HepG2 (cell line): Measurements from ENCODE around the gene TARDBP. TPM values are rescaled to one million over a fixed set of nuclear protein-coding genes. Genes with fewer than 3 reads are reported as not detected.

ENCODE experiments used
- ATAC-seq: fragments of 200-7000 bp; cut with Tn5 transposase; 3 replicates; pipeline ENCODE4 v1.9.1; 2020; ENCODE audit warnings: mild to moderate bottlenecking, moderate library complexity
- BruUV-seq: library from RNA; stranded (reverse); fragments of 400-500 nt; replicated peaks from 2 replicates; lab custom pipeline; 2021; lab: Mats Ljungman, UMichigan
- CTCF ChIA-PET: fragments of 300-600 bp; formaldehyde crosslinking; extraction: SDS; loops from one replicate; lab custom pipeline; 2021; ENCODE audit warnings: low total read pairs, inconsistent platforms, low intra/inter-chr PET ratio; lab: Yijun Ruan, JAX
- POLR2A ChIA-PET: fragments of 350-600 bp; sonication (Branson Sonifier 250); formaldehyde crosslinking; loops from one replicate; lab custom pipeline; 2020; ENCODE audit warnings: antibody characterized with exemption, inconsistent platforms; lab: Yijun Ruan, JAX
- DNase-seq: peaks from one replicate; pipeline ENCODE4 v3.0.0-alpha.2; 2015; ENCODE audit warnings: low spot score
- FAIRE-seq: peaks from 3 replicates; lab custom pipeline; 2011; peaks lifted over from hg19 to GRCh38; lab: Jason Lieb, UNC
- H2AFZ ChIP-seq: one replicate; pipeline ENCODE4 v1.6.1; 2011; ENCODE audit warnings: low read length, inconsistent platforms
- H3K27ac ChIP-seq: fragments of 300-600 bp; 3 replicates; pipeline ENCODE4 v1.8.0; 2011; ENCODE audit warnings: mixed run types, mild to moderate bottlenecking, mixed read lengths, low read length, inconsistent platforms; ENCODE audit not compliant: insufficient read depth; ENCODE audit errors: extremely low read length
- H3K27me3 ChIP-seq, 2 experiments: fragments of 200-600 bp in 1 of 2; 2 replicates in 1 of 2; 3 replicates in 1 of 2; pipeline versions ENCODE4 v1.6.0 to v1.8.0; 2011; ENCODE audit warnings: low read length in 2 of 2, mild to moderate bottlenecking in 2 of 2, moderate library complexity in 2 of 2, inconsistent platforms in 1 of 2; ENCODE audit not compliant: insufficient read depth in 2 of 2, control insufficient read depth in 1 of 2
- H3K36me3 ChIP-seq, 2 experiments: fragments of 200-600 bp in 1 of 2; replicated peaks in 1 of 2; 2 replicates in 1 of 2; 3 replicates in 1 of 2; pipeline versions ENCODE4 v1.5.1 to v1.8.0; 2011; ENCODE audit warnings: low read length in 2 of 2, inconsistent platforms in 1 of 2; ENCODE audit not compliant: insufficient read depth in 2 of 2, control insufficient read depth in 1 of 2
- H3K4me1 ChIP-seq: 2 replicates; pipeline ENCODE4 v1.5.1; 2012; ENCODE audit warnings: low read length, inconsistent platforms; ENCODE audit not compliant: insufficient read depth
- H3K4me2 ChIP-seq: 2 replicates; pipeline ENCODE4 v1.6.0; 2011; ENCODE audit warnings: low read depth, low read length, inconsistent platforms
- H3K4me3 ChIP-seq, 3 experiments: fragments of 200-600 bp in 1 of 3; sonication (generic), shearing (Covaris generic) in 1 of 3; replicated peaks in 1 of 3; 2 replicates each; pipeline ENCODE4 v1.5.1; 2011 to 2016; ENCODE audit warnings: low read length in 3 of 3, inconsistent platforms in 2 of 3, low read depth in 2 of 3, mild to moderate bottlenecking in 2 of 3, control low read depth in 1 of 3, mixed read lengths in 1 of 3; ENCODE audit not compliant: insufficient read depth in 1 of 3
- H3K79me2 ChIP-seq: one replicate; pipeline ENCODE4 v1.6.1; 2011; ENCODE audit warnings: low read length, inconsistent platforms; ENCODE audit not compliant: insufficient read depth
- H3K9ac ChIP-seq: 2 replicates; pipeline ENCODE4 v1.6.0; 2011; ENCODE audit warnings: mild to moderate bottlenecking, low read depth, low read length, inconsistent platforms; ENCODE audit not compliant: insufficient read depth
- H3K9me3 ChIP-seq: 2 replicates; pipeline ENCODE4 v1.5.1; 2012; ENCODE audit warnings: mild to moderate bottlenecking, low read length
- H4K20me1 ChIP-seq: 2 replicates; pipeline ENCODE4 v1.6.0; 2011; ENCODE audit warnings: inconsistent platforms, mild to moderate bottlenecking, low read length, moderate library complexity; ENCODE audit not compliant: insufficient read depth
- MAZ ChIP-seq, 2 experiments: sonication (generic) in 1 of 2; formaldehyde crosslinking in 1 of 2; IDR thresholded peaks; 2 replicates each; pipeline versions ENCODE4 v1.5.0 to v1.6.1; 2012 to 2020; ENCODE audit warnings: low read depth in 2 of 2, mild to moderate bottlenecking in 2 of 2, borderline replicate concordance in 1 of 2, improper control_type of control experiment in 1 of 2, low read length in 1 of 2, missing genetic modification reagents in 1 of 2, moderate library complexity in 1 of 2
- MXD4 ChIP-seq: IDR thresholded peaks from 2 replicates; pipeline ENCODE4 v1.6.1; 2016; ENCODE audit warnings: mild to moderate bottlenecking, missing biosample characterization, missing genetic modification reagents
- TFDP2 ChIP-seq: sonication (generic); formaldehyde crosslinking; IDR thresholded peaks from 2 replicates; pipeline ENCODE4 v1.4.0; 2020; ENCODE audit warnings: missing genetic modification reagents
- ZNF235 ChIP-seq: sonication (generic); formaldehyde crosslinking; IDR thresholded peaks from 2 replicates; pipeline ENCODE4 v1.8.1; 2023; ENCODE audit warnings: mild to moderate bottlenecking, missing genetic modification reagents, borderline replicate concordance
- ZNF275 ChIP-seq: sonication (generic); formaldehyde crosslinking; IDR thresholded peaks from 2 replicates; pipeline ENCODE4 v1.8.0; 2022; ENCODE audit warnings: missing genetic modification reagents, mild to moderate bottlenecking, inconsistent platforms, borderline replicate concordance
- ZNF281 ChIP-seq: sonication (generic); formaldehyde crosslinking; IDR thresholded peaks from 2 replicates; pipeline ENCODE4 v1.4.0; 2020; ENCODE audit warnings: missing genetic modification reagents, borderline replicate concordance
- ZNF326 ChIP-seq: sonication (generic); formaldehyde crosslinking; IDR thresholded peaks from 2 replicates; pipeline ENCODE4 v1.4.0; 2020; ENCODE audit warnings: missing genetic modification reagents, borderline replicate concordance
- ZNF414 ChIP-seq: sonication (generic); formaldehyde crosslinking; IDR thresholded peaks from 2 replicates; pipeline ENCODE4 v1.5.0; 2020; ENCODE audit warnings: missing genetic modification reagents
- ZNF460 ChIP-seq: sonication (generic); formaldehyde crosslinking; IDR thresholded peaks from 2 replicates; pipeline ENCODE4 v1.5.1; 2020; ENCODE audit warnings: missing genetic modification reagents, mild to moderate bottlenecking, borderline replicate concordance
- ZNF484 ChIP-seq: sonication (generic); formaldehyde crosslinking; IDR thresholded peaks from 2 replicates; pipeline ENCODE4 v1.5.1; 2020; ENCODE audit warnings: mild to moderate bottlenecking, low read depth, missing genetic modification reagents, borderline replicate concordance
- ZNF562 ChIP-seq: sonication (generic); formaldehyde crosslinking; IDR thresholded peaks from 2 replicates; pipeline ENCODE4 v1.8.0; 2022; ENCODE audit warnings: missing genetic modification reagents, borderline replicate concordance
- ZNF768 ChIP-seq: sonication (generic); formaldehyde crosslinking; IDR thresholded peaks from 2 replicates; pipeline ENCODE4 v1.4.0; 2020; ENCODE audit warnings: missing genetic modification reagents
- ZNF773 ChIP-seq: sonication (generic); formaldehyde crosslinking; IDR thresholded peaks from 2 replicates; pipeline ENCODE4 v1.4.0; 2020; ENCODE audit warnings: missing genetic modification reagents, borderline replicate concordance
- ZNF839 ChIP-seq: sonication (generic); formaldehyde crosslinking; IDR thresholded peaks from 2 replicates; pipeline ENCODE4 v1.4.0; 2020; ENCODE audit warnings: missing genetic modification reagents, mild to moderate bottlenecking, borderline replicate concordance
- WGBS: methylation state at CpG from one replicate; pipeline ENCODE4 v1.1.6; 2017; ENCODE audit warnings: low lambda C conversion rate; 5-methylcytosine and 5-hydroxymethylcytosine counted together
- in situ Hi-C: cut with HindIII; loops from 2 replicates; pipeline ENCODE4 v1.10.0; 2017; ENCODE audit warnings: low pct_unique_long_range_greater_than_20kb; ENCODE audit not compliant: extremely low pct_ligation_motif_present
- intact Hi-C: fragments of 100-400 bp; cut with micrococcal nuclease; formaldehyde crosslinking; loops from one replicate; pipeline ENCODE4 v1.10.0; 2022; ENCODE audit not compliant: unreplicated experiment
- polyA plus RNA-seq, 8 experiments: library from polyadenylated mRNA; depleted of rRNA in 3 of 8; stranded (reverse) in 7 of 8; unstranded in 1 of 8; fragments of >200 nt; fragmentation: Illumina TruSeq in 4 of 8; extraction: Trizol in 4 of 8; gene quantifications; 2 replicates each; pipeline versions ENCODE4 v1.2.1 to v1.2.3, GENCODE V29; 2011 to 2016; ENCODE audit warnings: low read depth in 4 of 8, missing spikeins in 1 of 8, mixed read lengths in 1 of 8; ENCODE audit not compliant: insufficient read depth in 1 of 8
- total RNA-seq, 5 experiments: library from RNA; depleted of rRNA; stranded (reverse); fragments of >200 nt; fragmentation: Illumina TruSeq; extraction: Trizol; gene quantifications; 2 replicates each; pipeline ENCODE4 v1.2.3, GENCODE V29; 2016; ENCODE audit warnings: low read depth in 1 of 5

The TARDBP gene
- total and polyA plus RNA-seq, 2 of the 13 experiments (the other 11 are each of a cell fraction or from before 2014, with no cell fraction given) = 62.4 to 93.0 TPM

- TF ChIP-seq ZNF460 (CRISPR knock-in tag) (peak; percentile 94), ZNF562 (CRISPR knock-in tag) (no peak)
Measured at GRCh38 chr1:11045428-11046269, 33.2 kb downstream of the TARDBP start (continued).

- POLR2A ChIA-PET = interaction anchor here (1.5 to 3.0 kb wide), 6 partner anchors 8 to 53 kb away, joined by 3 to 18 read pairs (median 12); partner anchors contain the start of genes EXOSC10, SRM and TARDBP
- peak overlapping the region; percentile 76 for H3K9ac ChIP-seq
- H4K20me1 ChIP-seq = no peaks in the 10 kb centered on the region
- intact Hi-C loops (no loop called here), in situ Hi-C loops (loop anchor here (25.0 kb wide), 1 partner anchor 591 kb away; no protein-coding TSS in a partner anchor)
- H3K27me3 ChIP-seq = no peaks in the 10 kb centered on the region
- ATAC-seq (peak; percentile 52), FAIRE-seq (no peak), DNase-seq (peak; percentile 70)
- H3K27ac ChIP-seq = peak overlapping the region; percentile 85
- H3K4me3 ChIP-seq = peak overlapping the region; percentile 57 to 72 (median 62); a peak in 5 of 6 replicates
- H3K79me2 ChIP-seq = no peaks in the 10 kb centered on the region
- CTCF ChIA-PET = no interaction called here
- H3K4me2 ChIP-seq = peak overlapping the region; percentile 80
- 52% methylated on average over 4 of the region's 8 CpGs for WGBS
- peaks cover 29% of the 10 kb centered on the region for H3K4me1 ChIP-seq
- TSS peak; percentile 65 for BruUV-seq
- H3K36me3 ChIP-seq = no peaks in the 10 kb centered on the region
- H3K9me3 ChIP-seq = no peaks in the 10 kb centered on the region
- H2AFZ ChIP-seq = no peak overlapping the region
- TF ChIP-seq ZNF275 (CRISPR knock-in tag) = no peak
- TF ChIP-seq ZNF326 = no peak
- TF ChIP-seq ZNF281 (CRISPR knock-in tag) = no peak
- TF ChIP-seq MXD4 (CRISPR knock-in tag) = no peak
- no peak for TF ChIP-seq ZNF235 (CRISPR knock-in tag)
- TF ChIP-seq ZNF773 (CRISPR knock-in tag) = no peak
- TF ChIP-seq ZNF839 (CRISPR knock-in tag) = no peak
- TF ChIP-seq TFDP2 = no peak
- no peak for TF ChIP-seq MAZ (IDR thresholded peaks at IDR 0.05; ENCODE audit: borderline replicate concordance, low read depth, low read length)
- TF ChIP-seq MAZ (CRISPR knock-in tag; IDR thresholded peaks at IDR 0.05; ENCODE audit: low read depth) = 0 out of 2 replicates have a peak, but pooled peaks have one; percentile 8
- no peak for TF ChIP-seq ZNF768 (CRISPR knock-in tag)
- 0 out of 2 replicates have a peak, but pooled peaks have one; percentile 45 for TF ChIP-seq ZNF414 (CRISPR knock-in tag)
- TF ChIP-seq ZNF484 (CRISPR knock-in tag) = no peak
Measured at GRCh38 chr1:11046270-11046566, 33.8 kb downstream of the TARDBP start.
